Activated CD4-positive, alpha-beta T cell treated with anti-CD3 and anti-CD28 coated beads, Interleukin-2, amount 50 U/mL, for 48 hours (primary cell): ENCODE results near the gene PUSL1.

Source experiments
- DNase-seq, 2 experiments: peaks; one replicate each; pipeline ENCODE4 v3.0.0-alpha.2; 2020

The PUSL1 gene

DNA sequence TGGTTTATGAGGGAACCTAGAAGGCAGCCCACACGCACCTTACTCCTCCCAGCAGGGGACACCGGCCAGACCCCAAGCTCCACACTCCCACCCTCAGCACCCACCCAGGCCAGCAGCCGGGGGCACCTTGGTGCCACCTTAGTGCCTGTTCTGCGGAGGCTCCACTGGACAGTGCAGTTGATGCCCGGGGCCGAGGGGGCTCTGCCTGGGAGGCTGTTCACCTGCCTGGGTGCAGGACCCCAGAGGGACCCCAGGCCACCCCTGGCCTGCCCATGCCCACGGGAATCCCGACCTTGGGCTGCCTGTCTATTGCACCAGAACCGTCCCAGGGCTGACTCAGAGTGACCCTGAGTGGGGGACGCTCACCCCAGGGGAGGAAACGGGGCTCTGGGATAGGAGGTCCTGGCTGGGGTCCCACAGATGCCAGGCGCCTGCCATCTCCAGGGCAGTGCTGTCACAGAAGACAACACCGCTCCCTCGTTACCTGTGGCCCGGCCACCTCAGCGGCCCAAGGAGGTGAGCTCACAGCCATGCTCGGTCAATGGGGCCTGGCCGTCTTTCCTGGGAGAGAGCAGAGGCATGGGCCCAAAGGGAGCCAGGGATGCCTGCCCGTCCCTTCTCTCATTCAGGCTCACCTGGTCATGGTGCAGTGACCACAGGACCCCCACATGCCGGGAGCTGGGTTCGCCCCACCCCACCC lies 27.5 kb upstream of the PUSL1 start:
- no peak for DNase-seq

DNA sequence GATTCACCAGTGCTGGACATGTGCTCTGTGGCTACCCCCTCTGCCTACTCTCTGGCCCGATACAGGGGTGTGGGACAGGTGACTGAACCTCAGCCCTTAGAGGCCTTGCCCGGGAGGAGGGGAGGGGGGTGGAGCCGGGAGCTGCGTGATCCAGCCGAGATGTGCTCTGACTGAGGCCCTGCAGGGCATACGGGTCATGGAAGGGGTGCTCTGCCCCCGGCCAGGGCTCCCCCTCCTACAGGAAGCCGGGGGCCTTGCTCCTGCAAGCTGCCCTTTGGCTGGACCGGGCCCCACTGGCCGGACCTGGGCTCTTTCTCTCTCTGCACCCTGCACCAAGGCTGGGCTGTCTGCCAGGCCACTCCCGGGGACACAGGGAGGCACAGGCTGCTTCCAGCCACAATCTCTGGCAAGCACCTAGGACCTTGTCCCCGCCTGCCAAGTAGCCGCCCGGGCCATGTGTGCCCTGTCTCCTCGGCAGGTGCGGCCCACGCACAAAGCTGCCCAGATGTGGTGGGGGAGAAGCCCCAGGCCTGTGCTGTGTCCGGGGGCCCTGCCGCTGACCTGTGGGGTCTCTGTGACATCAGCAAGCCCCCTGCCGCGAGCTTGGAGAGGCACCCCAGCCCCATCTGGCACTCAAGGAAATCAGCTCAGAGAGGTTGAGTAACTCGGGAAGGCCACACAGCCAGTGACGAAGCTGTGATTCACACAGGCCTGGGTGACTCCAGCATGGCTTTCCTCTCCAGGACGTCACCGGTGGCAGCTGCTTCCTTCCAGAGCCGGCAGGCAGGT lies 26.7 kb upstream of the PUSL1 start:
- peak; percentile 21 to 32 for DNase-seq

DNA sequence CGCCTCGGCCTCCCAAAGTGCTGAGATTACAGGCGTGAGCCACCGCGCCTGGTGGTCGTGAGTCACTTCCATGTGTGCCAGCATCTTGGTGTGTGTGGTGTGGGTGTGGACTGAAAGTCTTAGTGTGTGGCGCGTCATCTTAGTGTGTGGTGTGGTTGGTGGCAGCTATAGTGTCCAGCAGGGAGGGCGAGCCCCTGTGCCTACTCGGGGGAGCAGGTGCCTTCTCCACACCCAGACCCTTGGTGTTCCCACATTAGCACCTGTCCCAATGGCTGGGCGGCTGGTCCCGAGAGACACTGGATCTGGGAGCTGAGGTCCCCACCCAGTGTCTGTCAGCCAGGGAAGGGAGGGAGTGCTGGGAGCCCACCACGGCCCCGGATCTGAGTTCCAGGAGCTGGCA lies 25.4 kb upstream of the PUSL1 start:
- peak; percentile 28 to 35 for DNase-seq

DNA sequence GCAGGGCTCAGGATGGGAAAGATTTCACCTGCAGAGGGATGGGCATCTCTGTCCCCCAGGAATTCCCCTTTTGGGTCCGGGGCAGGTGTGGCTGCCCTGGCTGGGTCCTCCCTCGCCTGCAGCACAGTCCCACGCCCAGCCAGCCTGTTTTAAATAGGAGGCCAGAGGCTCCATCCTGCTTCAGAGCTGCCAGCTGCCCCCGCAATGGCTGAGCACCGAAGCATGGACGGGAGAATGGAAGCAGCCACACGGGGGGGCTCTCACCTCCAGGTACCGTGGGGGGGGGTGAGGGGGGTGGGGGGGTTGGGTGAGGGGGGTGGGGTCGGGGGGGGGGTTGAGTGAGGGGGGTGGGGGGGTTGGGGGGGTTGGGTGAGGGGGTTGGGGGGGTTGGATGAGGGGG lies 24.6 kb upstream of the PUSL1 start:
- DNase-seq, result no peak

DNA sequence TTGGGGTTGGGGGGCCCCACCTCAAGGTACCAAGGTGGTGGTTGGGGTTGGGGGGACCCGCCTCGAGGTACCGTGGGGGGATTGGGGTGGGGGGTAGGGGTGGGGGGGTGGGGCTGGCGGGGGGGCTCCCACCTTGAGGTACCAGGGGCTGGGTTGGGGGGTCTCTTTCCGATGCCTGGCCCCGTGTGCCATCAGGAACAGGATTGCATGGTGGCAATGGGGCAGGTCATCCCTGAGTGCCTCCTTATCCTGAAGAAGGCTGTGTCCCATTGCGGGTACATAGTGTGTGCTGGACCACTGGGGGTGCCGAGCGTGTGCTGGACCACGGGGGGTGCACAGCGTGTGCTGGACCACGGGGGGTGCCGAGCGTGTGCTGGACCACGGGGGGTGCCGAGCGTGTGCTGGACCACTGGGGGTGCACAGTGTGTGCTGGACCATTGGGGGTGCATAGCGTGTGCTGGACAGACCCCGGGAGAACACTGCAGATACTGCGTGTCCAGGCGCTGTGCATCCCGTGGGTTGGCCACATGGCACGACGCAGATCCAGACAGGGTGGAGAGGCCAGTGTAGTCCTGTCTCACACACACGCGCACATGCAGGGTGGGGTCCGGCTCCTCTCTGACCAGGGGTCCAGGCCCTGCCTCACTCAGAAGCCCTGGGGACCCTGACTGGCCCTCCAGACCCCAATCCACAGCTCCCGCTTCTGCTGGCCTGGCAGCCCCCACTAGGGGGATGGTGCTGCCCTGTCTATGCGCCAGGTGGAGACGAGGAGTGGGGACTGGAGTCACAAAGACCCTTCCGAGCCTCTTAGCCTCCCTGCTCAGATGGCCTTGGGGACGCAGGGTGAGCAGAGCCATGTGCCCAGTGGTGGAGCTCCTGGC lies 23.9 kb upstream of the PUSL1 start:
- DNase-seq, result no peak

DNA sequence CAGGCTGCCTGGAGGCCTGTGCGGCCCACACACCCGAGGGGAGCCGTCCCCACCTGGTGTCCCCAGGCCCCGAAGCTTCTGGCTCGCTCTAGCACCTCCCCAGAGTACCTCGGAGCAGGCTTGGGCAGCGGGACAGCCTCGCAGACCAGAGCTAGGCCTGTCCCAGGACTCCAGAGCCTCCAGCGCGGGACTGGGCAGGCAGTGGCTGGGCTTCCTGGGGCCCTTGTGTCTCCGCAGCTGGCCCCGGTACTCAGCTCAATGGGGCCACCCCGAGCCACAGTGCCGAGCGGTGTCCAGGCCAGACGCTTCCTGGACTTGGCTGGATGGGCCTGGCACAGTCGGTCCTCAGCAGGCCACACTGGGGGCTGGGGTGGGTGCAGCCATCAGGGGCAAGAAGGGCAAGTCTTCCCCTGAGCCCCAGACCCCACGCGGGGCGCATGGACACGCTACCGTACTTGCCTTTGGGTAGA lies 23.3 kb upstream of the PUSL1 start:
- DNase-seq, result no peak

DNA sequence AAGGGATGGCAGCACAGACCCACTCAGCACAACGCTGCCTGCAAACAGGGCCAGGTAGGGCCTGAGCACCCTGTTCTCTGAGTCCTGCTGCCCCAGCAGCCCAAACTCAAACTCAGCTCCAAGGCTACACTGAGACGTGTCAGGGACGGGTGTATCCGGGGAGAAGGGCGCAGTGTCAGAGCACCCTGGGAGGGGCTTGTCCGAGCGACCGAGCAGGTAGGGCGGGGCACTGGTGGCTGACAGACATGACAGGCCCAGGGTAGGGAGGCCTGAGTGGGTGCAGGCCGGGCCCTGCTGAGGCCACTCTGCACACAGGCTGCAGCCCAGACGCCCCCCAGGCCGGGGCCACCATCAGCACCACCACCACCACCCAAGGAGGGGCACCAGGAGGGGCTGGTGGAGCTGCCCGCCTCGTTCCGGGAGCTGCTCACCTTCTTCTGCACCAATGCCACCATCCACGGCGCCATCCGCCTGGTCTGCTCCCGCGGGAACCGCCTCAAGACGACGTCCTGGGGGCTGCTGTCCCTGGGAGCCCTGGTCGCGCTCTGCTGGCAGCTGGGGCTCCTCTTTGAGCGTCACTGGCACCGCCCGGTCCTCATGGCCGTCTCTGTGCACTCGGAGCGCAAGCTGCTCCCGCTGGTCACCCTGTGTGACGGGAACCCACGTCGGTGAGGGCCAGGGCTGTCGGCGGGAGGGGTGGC lies 22.6 kb upstream of the PUSL1 start:
- no peak for DNase-seq

DNA sequence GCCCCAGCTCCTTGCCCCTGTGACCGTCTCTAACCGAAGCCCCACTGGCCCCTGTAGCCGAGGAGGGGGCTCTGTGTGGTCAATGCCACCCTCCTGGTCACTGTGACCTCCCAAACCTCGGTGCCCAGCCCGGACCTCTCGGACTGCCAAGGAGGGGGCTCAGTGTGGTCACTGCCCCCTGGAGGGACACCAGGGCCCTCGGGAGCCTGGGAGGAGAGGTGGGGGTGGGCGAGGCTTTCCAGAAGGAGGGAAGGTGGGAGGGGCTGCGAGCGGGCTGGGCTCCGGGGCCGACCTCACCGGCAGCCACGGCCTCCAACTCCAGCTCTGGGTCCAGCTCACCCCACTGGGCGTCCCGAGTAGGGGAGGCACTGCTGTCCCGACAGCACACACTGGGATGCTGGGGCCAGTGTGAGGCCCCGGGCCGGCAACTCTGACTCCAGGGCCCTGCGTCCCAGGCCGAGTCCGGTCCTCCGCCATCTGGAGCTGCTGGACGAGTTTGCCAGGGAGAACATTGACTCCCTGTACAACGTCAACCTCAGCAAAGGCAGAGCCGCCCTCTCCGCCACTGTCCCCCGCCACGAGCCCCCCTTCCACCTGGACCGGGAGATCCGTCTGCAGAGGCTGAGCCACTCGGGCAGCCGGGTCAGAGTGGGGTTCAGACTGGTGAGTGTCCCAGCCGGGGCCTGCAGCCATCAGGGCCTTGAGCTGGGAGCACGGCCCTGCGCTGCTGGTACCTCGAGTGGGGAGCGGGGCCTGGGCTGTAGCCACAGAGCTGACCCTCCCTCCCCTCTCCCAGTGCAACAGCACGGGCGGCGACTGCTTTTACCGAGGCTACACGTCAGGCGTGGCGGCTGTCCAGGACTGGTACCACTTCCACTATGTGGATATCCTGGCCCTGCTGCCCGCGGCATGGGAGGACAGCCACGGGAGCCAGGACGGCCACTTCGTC lies 21.8 kb upstream of the PUSL1 start:
- no peak for DNase-seq

DNA sequence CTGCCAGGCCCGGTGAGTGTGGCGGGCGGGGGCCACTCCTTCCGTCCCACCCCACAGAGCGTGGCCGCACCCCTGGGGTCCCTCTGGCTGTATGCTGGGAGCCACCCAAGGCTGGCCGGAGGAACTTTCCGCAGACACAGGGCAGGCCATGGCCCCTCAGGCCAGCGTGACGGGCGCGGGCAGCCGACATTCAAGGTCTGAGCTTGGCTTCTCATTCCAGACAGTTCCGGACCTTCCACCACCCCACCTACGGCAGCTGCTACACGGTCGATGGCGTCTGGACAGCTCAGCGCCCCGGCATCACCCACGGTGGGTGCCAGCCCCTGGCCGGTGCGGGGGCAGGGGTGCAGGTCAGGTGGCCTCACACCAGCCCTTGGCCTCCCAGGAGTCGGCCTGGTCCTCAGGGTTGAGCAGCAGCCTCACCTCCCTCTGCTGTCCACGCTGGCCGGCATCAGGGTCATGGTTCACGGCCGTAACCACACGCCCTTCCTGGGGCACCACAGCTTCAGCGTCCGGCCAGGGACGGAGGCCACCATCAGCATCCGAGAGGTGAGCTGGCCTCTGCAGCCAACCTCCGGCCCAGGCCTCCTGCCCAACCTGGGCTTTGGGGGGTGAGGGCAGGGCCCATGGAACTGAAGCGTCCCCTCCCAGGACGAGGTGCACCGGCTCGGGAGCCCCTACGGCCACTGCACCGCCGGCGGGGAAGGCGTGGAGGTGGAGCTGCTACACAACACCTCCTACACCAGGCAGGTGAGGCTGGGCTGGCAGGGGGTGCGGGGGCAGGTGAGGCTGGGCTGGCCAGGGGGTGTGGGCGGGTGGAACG lies 20.9 kb upstream of the PUSL1 start:
- DNase-seq, result no peak

DNA sequence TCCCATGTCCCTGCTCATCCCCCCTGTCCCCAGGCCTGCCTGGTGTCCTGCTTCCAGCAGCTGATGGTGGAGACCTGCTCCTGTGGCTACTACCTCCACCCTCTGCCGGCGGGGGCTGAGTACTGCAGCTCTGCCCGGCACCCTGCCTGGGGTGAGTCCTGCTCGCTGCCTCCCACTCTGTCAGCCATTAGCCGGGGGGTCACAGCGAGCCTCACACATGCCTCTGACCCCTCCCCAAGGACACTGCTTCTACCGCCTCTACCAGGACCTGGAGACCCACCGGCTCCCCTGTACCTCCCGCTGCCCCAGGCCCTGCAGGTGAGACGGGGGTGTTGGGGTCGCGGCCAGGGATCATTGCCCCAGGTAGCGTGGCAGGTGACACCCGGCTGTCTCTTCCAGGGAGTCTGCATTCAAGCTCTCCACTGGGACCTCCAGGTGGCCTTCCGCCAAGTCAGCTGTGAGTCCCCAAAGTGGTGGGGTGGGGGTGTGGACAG lies 18.1 kb upstream of the PUSL1 start:
- DNase-seq, result peak; percentile 71 to 76

DNA sequence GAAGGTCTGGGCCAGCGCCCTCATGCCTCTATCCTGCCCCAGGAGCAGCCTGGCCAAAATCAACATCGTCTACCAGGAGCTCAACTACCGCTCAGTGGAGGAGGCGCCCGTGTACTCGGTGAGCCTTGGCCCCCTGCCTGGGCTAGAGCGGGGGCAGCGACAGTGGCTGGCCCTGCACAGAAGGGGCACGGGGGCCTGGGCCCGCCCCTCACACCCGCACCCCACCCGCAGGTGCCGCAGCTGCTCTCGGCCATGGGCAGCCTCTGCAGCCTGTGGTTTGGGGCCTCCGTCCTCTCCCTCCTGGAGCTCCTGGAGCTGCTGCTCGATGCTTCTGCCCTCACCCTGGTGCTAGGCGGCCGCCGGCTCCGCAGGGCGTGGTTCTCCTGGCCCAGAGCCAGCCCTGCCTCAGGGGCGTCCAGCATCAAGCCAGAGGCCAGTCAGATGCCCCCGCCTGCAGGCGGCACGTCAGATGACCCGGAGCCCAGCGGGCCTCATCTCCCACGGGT lies 17.3 kb upstream of the PUSL1 start:
- DNase-seq, result no peak

DNA sequence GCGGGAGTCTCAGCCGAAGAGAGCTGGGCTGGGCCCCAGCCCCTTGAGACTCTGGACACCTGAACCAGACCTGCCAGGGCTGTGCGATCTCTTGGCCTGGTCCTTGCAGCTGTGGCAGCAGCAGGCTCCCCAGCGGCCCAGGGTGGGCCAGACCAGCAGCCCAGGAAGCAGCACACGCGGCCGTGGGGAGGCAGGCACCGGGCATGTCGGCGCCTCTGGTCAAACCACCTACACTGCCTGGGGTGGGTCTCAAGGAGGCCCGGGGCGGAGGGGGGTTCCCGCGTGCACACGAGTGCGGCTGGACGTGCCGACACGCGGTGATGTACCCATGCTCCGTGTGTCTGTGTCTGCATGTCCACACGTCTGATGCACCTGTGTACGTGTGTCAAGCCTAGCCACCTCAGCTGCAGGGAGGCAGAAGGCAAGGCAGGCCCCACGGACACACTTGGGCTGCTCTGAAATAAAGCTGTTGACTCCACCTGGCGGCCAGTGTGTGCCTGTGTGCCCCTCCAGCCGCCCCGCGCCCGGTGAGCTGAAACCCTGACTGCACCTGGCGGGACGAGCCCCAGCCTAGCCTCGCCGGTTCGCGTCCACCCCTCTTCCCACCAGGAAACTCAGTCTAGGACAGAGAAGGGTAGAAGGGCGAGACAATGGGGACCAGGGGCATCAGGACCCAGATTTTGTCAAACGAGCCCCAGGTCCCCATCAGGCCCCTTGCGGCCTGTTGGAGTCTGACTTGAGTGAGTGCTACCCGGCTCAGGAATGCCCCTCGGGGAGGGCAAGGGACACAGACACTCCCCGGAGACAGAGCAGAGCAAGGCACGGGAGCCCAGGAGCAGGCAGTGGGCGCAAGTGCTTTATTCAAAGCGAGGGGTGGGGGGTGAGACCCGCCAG lies 16.6 kb upstream of the PUSL1 start:
- peak; percentile 63 to 70 for DNase-seq

DNA sequence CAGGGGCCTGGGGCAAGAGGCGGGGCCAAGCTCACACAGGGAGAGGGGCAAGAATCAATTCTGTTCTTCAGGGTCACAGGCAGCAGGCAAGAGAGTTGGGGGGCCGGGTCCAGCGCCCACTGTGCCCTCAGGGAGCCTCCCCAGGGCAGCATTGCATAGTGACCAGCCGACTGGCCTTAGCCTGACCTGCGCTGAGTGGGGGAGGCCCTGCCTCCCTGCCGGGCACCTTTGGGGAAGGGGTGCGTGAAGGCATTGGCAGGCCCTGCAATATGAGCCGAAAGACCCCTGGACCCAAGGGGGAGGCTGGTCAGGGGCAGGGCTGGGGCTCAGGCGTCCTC lies 16.0 kb upstream of the PUSL1 start:
- DNase-seq, result no peak

DNA sequence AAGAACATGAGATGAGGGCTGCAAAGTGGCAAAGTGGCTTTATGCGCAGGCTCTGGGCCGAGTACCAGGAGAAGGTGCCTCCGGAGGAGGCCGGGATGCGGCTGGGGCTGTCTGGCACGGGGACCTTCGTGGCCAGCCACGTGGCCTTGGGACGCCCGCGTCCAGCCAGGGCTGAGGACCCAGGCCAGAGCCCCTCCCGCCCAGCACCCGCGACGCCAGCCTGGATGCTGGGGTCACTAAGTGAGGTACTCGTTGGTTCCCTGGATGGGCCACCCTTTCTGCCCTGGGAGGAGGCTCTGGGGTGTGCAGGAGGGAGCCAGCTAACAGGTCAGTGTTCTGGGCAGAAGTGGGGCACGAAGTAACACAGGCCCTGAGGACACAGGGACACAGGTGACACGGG lies 15.5 kb upstream of the PUSL1 start:
- DNase-seq, result no peak

DNA sequence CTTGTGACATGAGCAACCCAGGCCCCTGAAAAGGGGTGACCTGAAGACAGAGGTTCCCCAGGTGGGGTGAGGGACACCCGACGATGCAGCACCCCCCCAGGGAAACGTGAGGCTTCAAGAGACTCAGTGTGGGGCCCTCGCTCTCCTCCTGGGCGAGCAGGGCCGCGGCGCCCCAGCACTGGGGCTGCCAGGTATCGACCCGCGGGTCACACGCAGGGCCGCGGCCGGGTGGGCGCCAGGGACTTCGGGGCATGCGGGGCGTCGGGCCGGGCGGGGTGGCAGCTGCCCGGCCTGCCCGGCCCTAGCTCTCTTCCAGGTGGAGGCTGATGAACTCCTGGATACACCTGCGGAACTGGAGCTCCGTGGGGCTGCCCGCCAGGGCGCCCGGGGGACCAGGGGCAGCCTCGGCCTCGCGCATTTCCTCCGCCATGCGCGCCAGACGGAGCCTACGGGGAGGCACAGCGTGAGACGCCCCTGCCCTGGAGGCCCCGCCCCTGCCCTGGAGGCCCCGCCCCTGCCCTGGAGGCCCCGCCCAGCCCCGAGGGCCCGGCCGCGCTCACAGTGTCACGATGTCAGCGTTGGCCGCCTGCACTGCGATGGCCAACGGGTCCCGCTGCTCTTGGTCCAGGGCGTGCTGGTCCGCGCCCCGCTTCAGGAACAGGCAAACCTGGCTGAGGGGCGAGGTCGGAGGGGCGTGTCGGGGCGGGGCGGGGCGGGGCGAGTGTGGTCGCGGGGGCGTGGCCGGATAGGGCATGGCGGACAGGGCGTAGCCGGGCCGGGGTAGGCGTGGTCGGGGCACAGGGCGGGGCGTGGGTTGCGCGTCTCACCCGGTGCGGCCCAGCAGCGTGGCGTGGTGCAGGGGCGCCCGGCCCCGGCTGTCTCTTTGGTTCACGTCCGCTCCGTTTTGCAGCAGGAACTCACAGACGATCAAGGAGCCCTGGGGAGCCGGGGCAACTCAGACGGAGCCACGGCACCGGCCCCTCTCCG lies 14.8 kb upstream of the PUSL1 start:
- DNase-seq, result no peak

DNA sequence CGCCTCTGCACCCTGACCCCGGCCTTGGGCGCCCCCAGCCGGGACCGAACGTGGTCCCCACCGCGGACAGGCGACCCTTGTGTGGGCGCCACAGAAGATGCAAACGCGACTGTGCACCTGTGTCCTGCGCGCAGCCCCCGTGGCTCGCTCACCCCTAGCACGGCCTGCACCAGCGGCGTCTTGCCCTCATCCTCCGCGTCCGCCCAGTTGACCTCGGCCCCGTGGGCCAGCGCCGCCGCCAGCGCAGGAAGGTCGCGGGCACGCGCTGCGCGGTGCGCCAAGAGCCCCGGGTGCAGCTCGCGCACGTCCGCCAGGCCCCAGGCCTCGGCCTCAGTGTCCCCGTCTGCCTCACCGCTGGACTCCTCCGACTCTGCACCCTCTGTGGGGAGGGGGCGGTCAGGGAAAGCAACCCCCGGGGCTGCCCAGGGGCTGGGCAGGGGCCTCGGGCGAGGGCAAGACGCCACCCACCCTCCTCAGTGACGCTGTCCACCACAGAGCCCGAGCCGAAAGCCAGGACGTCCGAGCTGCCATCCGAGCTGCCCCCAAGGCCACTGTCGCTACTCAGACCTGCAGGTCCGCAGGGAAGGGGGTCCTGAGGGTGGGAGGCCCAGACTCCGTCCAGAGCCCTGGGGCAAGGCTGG lies 14.0 kb upstream of the PUSL1 start:
- DNase-seq, result no peak

DNA sequence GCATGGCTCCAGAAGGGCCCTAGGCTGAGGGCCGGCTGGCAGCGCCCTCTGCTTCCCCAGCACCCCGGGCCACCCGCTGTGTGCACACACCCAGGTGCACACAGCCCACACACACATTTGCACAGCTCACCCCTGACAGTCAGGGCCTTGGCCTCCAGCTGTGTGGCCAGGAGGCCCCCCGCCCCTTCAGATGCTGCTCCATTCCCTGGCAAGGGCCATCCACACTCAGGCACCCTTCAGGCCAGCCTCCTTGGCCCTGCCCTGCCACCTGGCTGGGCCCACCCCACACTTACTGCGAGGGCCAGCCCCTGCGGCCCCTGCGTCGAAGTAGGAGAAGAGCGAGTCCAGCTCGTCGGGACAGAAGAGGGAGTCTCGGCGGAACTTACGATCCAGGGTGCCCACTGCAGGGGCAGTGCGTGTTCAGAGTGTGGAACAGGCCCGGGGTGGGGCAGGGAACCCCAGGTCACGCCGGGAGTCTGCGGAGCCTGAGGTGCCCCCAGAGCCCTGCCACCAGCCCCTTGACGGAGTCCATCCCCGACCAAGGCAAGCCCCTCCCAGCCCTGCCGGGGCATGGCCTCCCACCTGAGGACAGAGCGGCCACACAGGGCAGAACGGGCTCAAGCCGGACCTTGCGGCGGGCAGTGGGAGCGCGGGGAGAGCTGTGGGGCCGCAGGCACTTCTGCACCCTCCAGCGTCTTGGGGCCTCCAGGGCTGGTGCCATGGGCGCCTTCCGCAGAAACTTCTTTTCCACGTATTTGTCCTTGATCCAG lies 13.1 kb upstream of the PUSL1 start:
- DNase-seq, result no peak
